Measurements from ENCODE around the gene WDR59. TPM values are rescaled to one million over a fixed set of nuclear protein-coding genes. Genes with fewer than 3 reads are reported as not detected.
"Not testable (repeated sequence)": the region's sequence is repeated elsewhere in the genome, so short reads cannot be mapped to it uniquely, and the experiment has no call there.

WDR59 gene
- total RNA-seq, 2 donors from 2014 or later, result 105 to 110 TPM

- H3K9me3 ChIP-seq (ENCODE audit: control insufficient read depth, low read length), result no peaks in the 10 kb centered on the region
- H3K9me3 Mint-ChIP-seq, result no peaks in the 10 kb centered on the region
- no CpG with 5 or more reads among the region's 1 CpG for WGBS, 2 experiments (ENCODE audit: insufficient coverage in 1 of 2, insufficient read length in 1 of 2)
Measured at GRCh38 chr16:74847202-74847601, 137.7 kb downstream of the WDR59 start.

DNA sequence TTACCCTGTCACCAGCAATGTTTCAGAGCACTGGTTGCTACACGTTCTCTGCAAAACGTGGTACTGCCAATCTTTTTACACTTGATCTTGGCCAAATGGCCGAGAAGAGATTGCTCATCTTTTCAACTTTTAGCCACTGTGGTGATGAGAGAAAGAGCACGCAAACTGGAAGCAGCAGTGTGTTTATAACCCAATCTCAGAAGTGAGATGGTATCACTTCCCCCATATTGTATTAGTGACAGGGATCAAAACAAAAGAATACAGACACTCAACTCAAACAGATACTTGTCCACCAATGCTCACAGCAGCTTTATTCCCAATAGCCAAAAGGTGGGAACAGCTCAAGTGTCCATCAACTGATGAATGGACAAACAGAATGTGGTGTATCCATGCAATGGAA is 138.2 kb downstream of the WDR59 start:
- Histone ChIP-seq H3K27ac (ENCODE audit: low read depth, low read length) (no peak overlapping the region), H3K36me3 (ENCODE audit: control insufficient read depth, insufficient read depth, low read length) (no peaks in the 10 kb centered on the region), H3K9me3 (ENCODE audit: control insufficient read depth, low read length) (no peaks in the 10 kb centered on the region), H3K9ac (ENCODE audit: extremely low read depth, low read length, poor library complexity, severe bottlenecking) (no peak overlapping the region), H3K27me3 (ENCODE audit: control insufficient read depth, insufficient read depth, low read length, poor library complexity, severe bottlenecking) (no peaks in the 10 kb centered on the region), H3K4me3 (ENCODE audit: low read length) (no peak overlapping the region), H3K4me1 (ENCODE audit: control insufficient read depth, insufficient read depth, low read length) (no peaks in the 10 kb centered on the region)
- Mint-ChIP-seq H3K4me3 (no peak overlapping the region), H3K36me3 (ENCODE audit: low read depth) (no peaks in the 10 kb centered on the region), H3K4me1 (peaks cover 3% of the 10 kb centered on the region), H3K9me3 (no peaks in the 10 kb centered on the region), H3K27me3 (ENCODE audit: insufficient read depth) (no peaks in the 10 kb centered on the region), H3K27ac (no peak overlapping the region)
- WGBS, 2 experiments (ENCODE audit: insufficient coverage in 1 of 2, insufficient read length in 1 of 2), result 92 to 94% methylated on average over 3 to 4 of the region's 4 CpGs
- no peak for DNase-seq
- TF ChIP-seq, protein P1, sequence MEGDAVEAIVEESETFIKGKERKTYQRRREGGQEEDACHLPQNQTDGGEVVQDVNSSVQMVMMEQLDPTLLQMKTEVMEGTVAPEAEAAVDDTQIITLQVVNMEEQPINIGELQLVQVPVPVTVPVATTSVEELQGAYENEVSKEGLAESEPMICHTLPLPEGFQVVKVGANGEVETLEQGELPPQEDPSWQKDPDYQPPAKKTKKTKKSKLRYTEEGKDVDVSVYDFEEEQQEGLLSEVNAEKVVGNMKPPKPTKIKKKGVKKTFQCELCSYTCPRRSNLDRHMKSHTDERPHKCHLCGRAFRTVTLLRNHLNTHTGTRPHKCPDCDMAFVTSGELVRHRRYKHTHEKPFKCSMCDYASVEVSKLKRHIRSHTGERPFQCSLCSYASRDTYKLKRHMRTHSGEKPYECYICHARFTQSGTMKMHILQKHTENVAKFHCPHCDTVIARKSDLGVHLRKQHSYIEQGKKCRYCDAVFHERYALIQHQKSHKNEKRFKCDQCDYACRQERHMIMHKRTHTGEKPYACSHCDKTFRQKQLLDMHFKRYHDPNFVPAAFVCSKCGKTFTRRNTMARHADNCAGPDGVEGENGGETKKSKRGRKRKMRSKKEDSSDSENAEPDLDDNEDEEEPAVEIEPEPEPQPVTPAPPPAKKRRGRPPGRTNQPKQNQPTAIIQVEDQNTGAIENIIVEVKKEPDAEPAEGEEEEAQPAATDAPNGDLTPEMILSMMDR (conservative IDR thresholded peaks at IDR 0.05), result no peak

More at GRCh38 chr16:74847202-74847601, 137.7 kb downstream of the WDR59 start:
- TF ChIP-seq, protein P1 (conservative IDR thresholded peaks at IDR 0.05), result no peak
- peaks cover 3% of the 10 kb centered on the region for H3K4me1 Mint-ChIP-seq
- Histone ChIP-seq H3K4me1 (ENCODE audit: control insufficient read depth, insufficient read depth, low read length) (no peaks in the 10 kb centered on the region), H3K27me3 (ENCODE audit: control insufficient read depth, insufficient read depth, low read length, poor library complexity, severe bottlenecking) (no peaks in the 10 kb centered on the region), H3K27ac (ENCODE audit: low read depth, low read length) (no peak overlapping the region), H3K4me3 (ENCODE audit: low read length) (no peak overlapping the region), H3K36me3 (ENCODE audit: control insufficient read depth, insufficient read depth, low read length) (no peaks in the 10 kb centered on the region), H3K9ac (ENCODE audit: extremely low read depth, low read length, poor library complexity, severe bottlenecking) (no peak overlapping the region)
- H3K27me3 Mint-ChIP-seq (ENCODE audit: insufficient read depth), result no peaks in the 10 kb centered on the region
- no peaks in the 10 kb centered on the region for H3K36me3 Mint-ChIP-seq (ENCODE audit: low read depth)
- no peak overlapping the region for H3K27ac Mint-ChIP-seq
- DNase-seq, result no peak
- H3K4me3 Mint-ChIP-seq, result no peak overlapping the region

DNA sequence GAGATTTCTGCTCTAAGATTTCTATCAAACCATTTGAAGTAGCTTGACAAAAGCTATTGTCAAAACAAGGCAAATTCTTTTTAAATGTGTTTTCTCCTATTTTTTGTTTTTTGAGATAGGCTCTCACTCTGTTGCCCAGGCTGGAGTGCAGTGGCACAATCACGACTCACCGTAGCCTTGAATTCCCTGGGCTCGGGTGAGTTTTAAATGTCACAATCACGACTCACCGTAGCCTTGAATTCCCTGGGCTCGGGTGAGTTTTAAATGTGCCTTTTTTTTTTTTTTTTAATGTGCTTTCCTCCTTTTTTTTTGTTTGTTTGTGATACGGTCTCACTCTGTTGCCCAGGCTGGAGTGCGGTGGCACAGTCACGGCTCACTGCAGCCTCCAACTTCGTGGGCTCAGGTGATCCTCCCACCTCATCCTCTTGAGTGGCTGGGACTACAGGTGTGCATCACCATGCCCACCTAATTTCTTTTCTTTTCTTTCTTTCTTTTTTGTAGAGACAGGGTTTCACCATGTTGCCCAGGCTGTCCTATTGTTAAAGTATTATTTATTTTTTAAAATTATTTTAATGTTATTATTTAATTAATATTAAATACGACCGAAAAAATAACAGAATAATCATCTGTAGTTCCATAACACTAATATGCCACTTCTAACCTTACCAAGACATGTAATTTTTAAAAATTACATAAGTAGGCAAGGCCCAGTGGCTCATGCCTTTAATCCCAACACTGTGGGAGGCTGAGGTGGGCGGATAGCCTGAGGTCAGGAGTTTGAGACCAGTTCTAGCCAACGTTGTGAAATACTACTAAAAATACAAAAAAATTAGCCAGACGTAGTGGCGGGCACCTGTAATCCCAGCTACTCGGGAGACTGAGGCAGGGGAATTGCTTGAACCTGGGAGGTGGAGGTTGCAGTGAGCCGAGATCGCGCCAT is 140.6 kb downstream of the WDR59 start:
- 41 to 67% methylated on average over 4 to 11 of the region's 20 CpGs for WGBS, 2 experiments (ENCODE audit: insufficient coverage in 1 of 2, insufficient read length in 1 of 2)

DNA sequence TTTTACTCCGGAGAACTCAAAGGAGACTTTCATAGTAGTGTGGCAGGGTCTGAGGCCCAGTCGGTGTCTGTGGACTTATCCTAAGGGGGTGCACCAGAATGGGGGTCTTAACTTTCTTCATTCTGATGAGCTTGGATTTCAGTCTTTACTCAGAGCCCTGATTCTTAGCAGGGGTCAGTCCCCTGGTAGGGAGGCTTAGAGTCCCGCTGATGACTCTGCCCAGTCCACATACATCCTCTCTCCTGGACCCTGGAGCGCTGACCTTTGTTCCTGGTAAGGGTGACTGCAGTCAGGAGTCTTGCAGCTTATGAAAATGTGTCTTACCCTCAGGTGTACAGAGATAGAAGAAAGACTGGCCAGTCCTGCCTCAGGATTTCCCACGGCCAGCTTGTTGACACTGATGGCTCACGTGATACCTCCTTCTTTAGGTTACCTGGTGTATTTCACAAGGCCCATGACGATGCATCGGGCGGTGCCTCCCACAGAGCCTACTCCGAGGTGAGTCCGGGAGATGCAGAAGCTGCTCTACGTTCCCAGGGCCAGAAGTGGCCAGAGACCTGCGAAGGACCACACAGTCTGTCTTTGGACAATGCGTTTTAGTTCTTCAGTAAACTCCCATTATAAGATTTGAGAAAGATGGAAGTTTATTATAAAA is 141.4 kb downstream of the WDR59 start:
- not testable (repeated sequence) for H3K9me3 ChIP-seq (ENCODE audit: control insufficient read depth, low read length); H3K9ac ChIP-seq (ENCODE audit: extremely low read depth, low read length, poor library complexity, severe bottlenecking); H3K9me3 Mint-ChIP-seq; H3K36me3 Mint-ChIP-seq (ENCODE audit: low read depth); H3K27ac Mint-ChIP-seq; H3K36me3 ChIP-seq (ENCODE audit: control insufficient read depth, insufficient read depth, low read length); DNase-seq; H3K4me3 ChIP-seq (ENCODE audit: low read length); H3K4me1 Mint-ChIP-seq; H3K27me3 Mint-ChIP-seq (ENCODE audit: insufficient read depth); H3K27me3 ChIP-seq (ENCODE audit: control insufficient read depth, insufficient read depth, low read length, poor library complexity, severe bottlenecking); H3K4me3 Mint-ChIP-seq; H3K4me1 ChIP-seq (ENCODE audit: control insufficient read depth, insufficient read depth, low read length); H3K27ac ChIP-seq (ENCODE audit: low read depth, low read length)
- 84 to 91% methylated on average over 6 to 14 of the region's 14 CpGs for WGBS, 2 experiments (ENCODE audit: insufficient coverage in 1 of 2, insufficient read length in 1 of 2)

More for the DNA sequence above, 140.6 kb downstream of the WDR59 start:
- no peak overlapping the region for H3K27ac Mint-ChIP-seq
- Histone ChIP-seq H3K9me3 (ENCODE audit: control insufficient read depth, low read length) (no peaks in the 10 kb centered on the region), H3K27ac (ENCODE audit: low read depth, low read length) (no peak overlapping the region), H3K4me3 (ENCODE audit: low read length) (no peak overlapping the region), H3K9ac (ENCODE audit: extremely low read depth, low read length, poor library complexity, severe bottlenecking) (no peak overlapping the region), H3K27me3 (ENCODE audit: control insufficient read depth, insufficient read depth, low read length, poor library complexity, severe bottlenecking) (no peaks in the 10 kb centered on the region), H3K4me1 (ENCODE audit: control insufficient read depth, insufficient read depth, low read length) (no peaks in the 10 kb centered on the region), H3K36me3 (ENCODE audit: control insufficient read depth, insufficient read depth, low read length) (no peaks in the 10 kb centered on the region)
- H3K27me3 Mint-ChIP-seq (ENCODE audit: insufficient read depth), result no peaks in the 10 kb centered on the region
- peaks cover 2% of the 10 kb centered on the region for H3K4me1 Mint-ChIP-seq
- no peaks in the 10 kb centered on the region for H3K36me3 Mint-ChIP-seq (ENCODE audit: low read depth)
- TF ChIP-seq, protein P1 (conservative IDR thresholded peaks at IDR 0.05), result no peak
- H3K4me3 Mint-ChIP-seq, result no peak overlapping the region
- no peaks in the 10 kb centered on the region for H3K9me3 Mint-ChIP-seq
- DNase-seq, result no peak
